Esophagus muscularis mucosa (tissue), 4 donors: ENCODE measurements around the gene RHOBTB3. TPM values are rescaled to one million over a fixed set of nuclear protein-coding genes. Genes with fewer than 3 reads are reported as not detected.
A peak's percentile ranks its signal among the peaks of the same experiment; 100 is the strongest.

Source experiments
- DNase-seq: peaks from one replicate; pipeline ENCODE4 v3.0.0-alpha.2; 2017; ENCODE audit errors: extremely low spot score
- H3K27ac ChIP-seq, 4 donors: fragments of 200-600 bp; sonication (generic); replicated peaks in 1 of 4; 1 replicate in 3 of 4; 2 replicates in 1 of 4; pipeline ENCODE4 v1.5.1; 2016 to 2019; ENCODE audit warnings: mild to moderate bottlenecking in 1 of 4
- H3K27me3 ChIP-seq, 4 donors: fragments of 200-600 bp; sonication (generic); one replicate each; pipeline versions ENCODE4 v1.5.1 to v1.6.0; 2016 to 2019
- H3K36me3 ChIP-seq, 4 donors: fragments of 200-600 bp; sonication (generic); one replicate each; pipeline ENCODE4 v1.5.1; 2016 to 2019
- H3K4me1 ChIP-seq, 4 donors: fragments of 200-600 bp; sonication (generic); one replicate each; pipeline ENCODE4 v1.5.1; 2016 to 2019
- H3K4me3 ChIP-seq, 4 donors: fragments of 200-600 bp; sonication (generic); 1 replicate in 2 of 4; 2 replicates in 2 of 4; pipeline ENCODE4 v1.5.1; 2016 to 2019; ENCODE audit warnings: mild to moderate bottlenecking in 4 of 4, moderate library complexity in 1 of 4
- H3K9me3 ChIP-seq, 4 donors: fragments of 200-600 bp; sonication (generic); 1 replicate in 3 of 4; 2 replicates in 1 of 4; pipeline ENCODE4 v1.5.1; 2016 to 2019
- EP300 ChIP-seq: sonication (generic); formaldehyde crosslinking; IDR thresholded peaks from one replicate; pipeline ENCODE4 v1.6.1; 2017; ENCODE audit warnings: antibody characterized with exemption
- POLR2A ChIP-seq: fragments of 450-650 bp; IDR thresholded peaks from one replicate; pipeline ENCODE4 v1.6.1; 2017; ENCODE audit warnings: antibody characterized with exemption, moderate library complexity, mild to moderate bottlenecking, low read depth
- POLR2AphosphoS5 ChIP-seq, 2 donors: sonication (generic); formaldehyde crosslinking; IDR thresholded peaks; one replicate each; pipeline ENCODE4 v1.6.1; 2017; ENCODE audit warnings: antibody characterized with exemption in 2 of 2
- WGBS: methylation state at CpG from one replicate; pipeline ENCODE4 v1.1.5; 2018; 5-methylcytosine and 5-hydroxymethylcytosine counted together
- intact Hi-C: fragments of 100-400 bp; cut with DNase I; formaldehyde crosslinking; loops from one replicate; pipeline ENCODE4 v1.15.1; 2023
- total RNA-seq, 4 donors: library from RNA; depleted of rRNA; stranded (reverse); fragments of >200 nt; gene quantifications; one replicate each; pipeline versions ENCODE4 v1.1.0 to v1.2.1, GENCODE V29; 2016
- TF ChIP-seq, protein P1 (sequence below), 3 experiments: fragments of 200-600 bp in 2 of 3; fragments of 450-650 bp in 1 of 3; sonication (generic) in 2 of 3; IDR thresholded peaks; one replicate each; pipeline ENCODE4 v1.5.1; 2017 to 2019; ENCODE audit warnings: antibody characterized with exemption in 3 of 3, mild to moderate bottlenecking in 2 of 3, moderate library complexity in 1 of 3

RHOBTB3 gene
- total RNA-seq, 4 donors from 2014 or later: 72.9 to 165 (median 89.2) TPM

GRCh38 chr5:95799191-95799835, 68.2 kb downstream of the RHOBTB3 start:
- no peaks in the 10 kb centered on the region for H3K27me3 ChIP-seq
- WGBS: 92% methylated on average over 4 of the region's 4 CpGs
- H3K27ac ChIP-seq: no peak overlapping the region
- H3K36me3 ChIP-seq: peaks cover 0 to 19% (median 5%) of the 10 kb centered on the region in 4 donors
- intact Hi-C loops: no loop called here
- H3K4me1 ChIP-seq: peaks cover 0 to 13% (median 0%) of the 10 kb centered on the region in 4 donors
- no peak overlapping the region for H3K4me3 ChIP-seq
- TF ChIP-seq POLR2A: no peak
- TF ChIP-seq POLR2AphosphoS5 (IDR thresholded peaks at IDR 0.05): no peak
- TF ChIP-seq, protein P1, sequence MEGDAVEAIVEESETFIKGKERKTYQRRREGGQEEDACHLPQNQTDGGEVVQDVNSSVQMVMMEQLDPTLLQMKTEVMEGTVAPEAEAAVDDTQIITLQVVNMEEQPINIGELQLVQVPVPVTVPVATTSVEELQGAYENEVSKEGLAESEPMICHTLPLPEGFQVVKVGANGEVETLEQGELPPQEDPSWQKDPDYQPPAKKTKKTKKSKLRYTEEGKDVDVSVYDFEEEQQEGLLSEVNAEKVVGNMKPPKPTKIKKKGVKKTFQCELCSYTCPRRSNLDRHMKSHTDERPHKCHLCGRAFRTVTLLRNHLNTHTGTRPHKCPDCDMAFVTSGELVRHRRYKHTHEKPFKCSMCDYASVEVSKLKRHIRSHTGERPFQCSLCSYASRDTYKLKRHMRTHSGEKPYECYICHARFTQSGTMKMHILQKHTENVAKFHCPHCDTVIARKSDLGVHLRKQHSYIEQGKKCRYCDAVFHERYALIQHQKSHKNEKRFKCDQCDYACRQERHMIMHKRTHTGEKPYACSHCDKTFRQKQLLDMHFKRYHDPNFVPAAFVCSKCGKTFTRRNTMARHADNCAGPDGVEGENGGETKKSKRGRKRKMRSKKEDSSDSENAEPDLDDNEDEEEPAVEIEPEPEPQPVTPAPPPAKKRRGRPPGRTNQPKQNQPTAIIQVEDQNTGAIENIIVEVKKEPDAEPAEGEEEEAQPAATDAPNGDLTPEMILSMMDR (IDR thresholded peaks at IDR 0.05): no peak
- no peak for TF ChIP-seq EP300
- peak; percentile 72 for DNase-seq
- H3K9me3 ChIP-seq: no peaks in the 10 kb centered on the region

- TF ChIP-seq, protein P1 (IDR thresholded peaks at IDR 0.05): no peak
- no peak for TF ChIP-seq POLR2AphosphoS5 (IDR thresholded peaks at IDR 0.05)
- no peak for TF ChIP-seq POLR2A
- no peak for TF ChIP-seq EP300
- H3K9me3 ChIP-seq: peaks cover 0 to 6% (median 0%) of the 10 kb centered on the region in 4 donors
- no peaks in the 10 kb centered on the region for H3K27me3 ChIP-seq
- H3K4me1 ChIP-seq: peaks cover 0 to 13% (median 0%) of the 10 kb centered on the region in 4 donors
- H3K4me3 ChIP-seq: no peak overlapping the region
- no peak overlapping the region for H3K27ac ChIP-seq
- DNase-seq: peak; percentile 10
- H3K36me3 ChIP-seq: peaks cover 0 to 9% (median 0%) of the 10 kb centered on the region in 4 donors
- intact Hi-C loops: no loop called here
- WGBS: 97% methylated on average over 3 of the region's 3 CpGs
These were observed 69.4 kb downstream of the RHOBTB3 start for GRCh38 chr5:95800553-95800952.

- intact Hi-C loops: no loop called here
- DNase-seq: peak; percentile 21
- H3K4me3 ChIP-seq: no peak overlapping the region
- WGBS: 56% methylated on average over 2 of the region's 2 CpGs
- H3K4me1 ChIP-seq: peaks cover 0 to 13% (median 0%) of the 10 kb centered on the region in 4 donors
- no peak for TF ChIP-seq POLR2A
- no peak for TF ChIP-seq EP300
- TF ChIP-seq POLR2AphosphoS5 (IDR thresholded peaks at IDR 0.05): no peak
- peaks cover 0 to 6% (median 0%) of the 10 kb centered on the region in 4 donors for H3K9me3 ChIP-seq
- no peaks in the 10 kb centered on the region for H3K27me3 ChIP-seq
- H3K27ac ChIP-seq: no peak overlapping the region
- peaks cover 0 to 6% (median 0%) of the 10 kb centered on the region in 4 donors for H3K36me3 ChIP-seq
These were observed 70.4 kb downstream of the RHOBTB3 start for GRCh38 chr5:95801532-95801931.

GRCh38 chr5:95801961-95802360, 70.8 kb downstream of the RHOBTB3 start:
- 97% methylated on average over 3 of the region's 3 CpGs for WGBS
- H3K4me1 ChIP-seq: peaks cover 0 to 13% (median 0%) of the 10 kb centered on the region in 4 donors
- no peak overlapping the region for H3K4me3 ChIP-seq
- H3K27me3 ChIP-seq: no peaks in the 10 kb centered on the region
- TF ChIP-seq, protein P1 (IDR thresholded peaks at IDR 0.05): no peak
- TF ChIP-seq POLR2AphosphoS5 (IDR thresholded peaks at IDR 0.05): no peak
- no peak for TF ChIP-seq POLR2A
- TF ChIP-seq EP300: no peak
- peaks cover 0 to 2% (median 0%) of the 10 kb centered on the region in 4 donors for H3K36me3 ChIP-seq
- H3K9me3 ChIP-seq: peaks cover 0 to 6% (median 0%) of the 10 kb centered on the region in 4 donors
- H3K27ac ChIP-seq: no peak overlapping the region
- peak; percentile 68 for DNase-seq
- intact Hi-C loops: no loop called here

- H3K27ac ChIP-seq: no peak overlapping the region
- H3K4me1 ChIP-seq: peaks cover 7 to 21% (median 10%) of the 10 kb centered on the region in 4 donors
- 81% methylated on average over 6 of the region's 6 CpGs for WGBS
- TF ChIP-seq POLR2A: no peak
- TF ChIP-seq, protein P1 (IDR thresholded peaks at IDR 0.05): no peak
- TF ChIP-seq POLR2AphosphoS5 (IDR thresholded peaks at IDR 0.05): no peak
- TF ChIP-seq EP300: no peak
- H3K27me3 ChIP-seq: no peaks in the 10 kb centered on the region
- no peak overlapping the region for H3K4me3 ChIP-seq
- intact Hi-C loops: no loop called here
- peaks cover 0 to 6% (median 0%) of the 10 kb centered on the region in 4 donors for H3K9me3 ChIP-seq
- no peaks in the 10 kb centered on the region for H3K36me3 ChIP-seq
- peak; percentile 50 for DNase-seq
These were observed 72.4 kb downstream of the RHOBTB3 start for GRCh38 chr5:95803271-95804148.
